HCT116 (cell line): ENCODE measurements around the gene KCNK15. TPM values are rescaled to one million over a fixed set of nuclear protein-coding genes. Genes with fewer than 3 reads are reported as not detected.
A peak's percentile ranks its signal among the peaks of the same experiment; 100 is the strongest.

ENCODE experiments used
- ATAC-seq: fragments of 200-7000 bp; cut with Tn5 transposase; 2 replicates; pipeline ENCODE4 v1.9.1; 2020; ENCODE audit warnings: mild to moderate bottlenecking, moderate library complexity
- BruUV-seq: library from RNA; stranded (reverse); fragments of 400-500 nt; replicated peaks from 2 replicates; lab custom pipeline; 2021; lab: Mats Ljungman, UMichigan
- CTCF ChIA-PET: fragments of 300-600 bp; sonication (Branson Sonifier 250); formaldehyde crosslinking; loops from one replicate; lab custom pipeline; 2021; ENCODE audit warnings: antibody characterized with exemption; lab: Charles Lee
- POLR2A ChIA-PET: fragments of 300-600, 350-600 bp; sonication (Branson Sonifier 250); formaldehyde crosslinking; loops from one replicate; lab custom pipeline; 2021; ENCODE audit warnings: antibody characterized with exemption; lab: Charles Lee
- RAD21 ChIA-PET, 2 experiments: fragments of 300-600 bp; sonication (Branson Sonifier 250); formaldehyde crosslinking; loops; one replicate each; lab custom pipeline; 2023; ENCODE audit warnings: low total read pairs in 2 of 2; ENCODE audit not compliant: uncharacterized antibody in 2 of 2, unreplicated experiment in 2 of 2, low non-redundant PET in 1 of 2; lab: Charles Lee
- DNase-seq: peaks from one replicate; pipeline ENCODE4 v3.0.0-alpha.2; 2010; ENCODE audit warnings: low read depth, low spot score
- H2AFZ ChIP-seq: fragments of 200-600 bp; shearing (Covaris generic), sonication (generic); 2 replicates; pipeline ENCODE4 v1.6.1; 2017; ENCODE audit warnings: low read depth, mixed run types, mixed read lengths, antibody characterized with exemption, low read length; ENCODE audit not compliant: poor library complexity, severe bottlenecking
- H3K27ac ChIP-seq: 2 replicates; pipeline ENCODE4 v1.5.1; 2012; ENCODE audit warnings: low read depth, low read length
- H3K27me3 ChIP-seq: fragments of 200-600 bp; sonication (generic); 2 replicates; pipeline ENCODE4 v1.6.1; 2016; ENCODE audit warnings: mixed run types, low read length, mixed read lengths; ENCODE audit not compliant: insufficient read depth
- H3K36me3 ChIP-seq, 2 experiments: fragments of 200-500 bp in 1 of 2; fragments of 200-600 bp in 1 of 2; sonication (Bioruptor generic) in 1 of 2; sonication (generic) in 1 of 2; 2 replicates each; pipeline versions ENCODE4 v1.5.1 to v1.6.1; 2014 to 2016; ENCODE audit warnings: low read length in 2 of 2, inconsistent platforms in 1 of 2, mixed read lengths in 1 of 2, mixed run types in 1 of 2; ENCODE audit not compliant: insufficient read depth in 2 of 2, control insufficient read depth in 1 of 2
- H3K4me1 ChIP-seq, 2 experiments: fragments of 200-600 bp in 1 of 2; sonication (generic) in 1 of 2; 2 replicates each; pipeline versions ENCODE4 v1.5.1 to v1.6.1; 2012 to 2017; ENCODE audit warnings: low read length in 2 of 2, inconsistent platforms in 1 of 2, mild to moderate bottlenecking in 1 of 2, mixed read lengths in 1 of 2, mixed run types in 1 of 2, moderate library complexity in 1 of 2; ENCODE audit not compliant: insufficient read depth in 2 of 2, control insufficient read depth in 1 of 2
- H3K4me2 ChIP-seq: fragments of 200-600 bp; sonication (generic); 2 replicates; pipeline ENCODE4 v1.6.1; 2017; ENCODE audit warnings: mixed run types, low read length, mixed read lengths
- H3K4me3 ChIP-seq, 2 experiments: fragments of 200-600 bp in 1 of 2; sonication (generic) in 1 of 2; replicated peaks in 1 of 2; 2 replicates each; pipeline ENCODE4 v1.5.1; 2011 to 2016; ENCODE audit warnings: low read length in 2 of 2, control low read depth in 1 of 2, low read depth in 1 of 2, mild to moderate bottlenecking in 1 of 2, mixed read lengths in 1 of 2, mixed run types in 1 of 2
- H3K79me2 ChIP-seq: fragments of 200-600 bp; sonication (generic); 2 replicates; pipeline ENCODE4 v1.6.1; 2017; ENCODE audit warnings: mild to moderate bottlenecking, mixed run types, low read length, moderate library complexity, mixed read lengths; ENCODE audit not compliant: insufficient read depth
- H3K9ac ChIP-seq: fragments of 200-600 bp; sonication (generic); 2 replicates; pipeline ENCODE4 v1.6.1; 2016; ENCODE audit warnings: low read length, mixed read lengths
- H3K9me2 ChIP-seq: fragments of 200-600 bp; sonication (generic), shearing (Covaris generic); 2 replicates; pipeline ENCODE4 v1.6.1; 2017; ENCODE audit warnings: mixed run types, mild to moderate bottlenecking, moderate library complexity; ENCODE audit not compliant: insufficient read depth
- H3K9me3 ChIP-seq, 2 experiments: fragments of 200-500 bp in 1 of 2; fragments of 200-600 bp in 1 of 2; sonication (Bioruptor generic) in 1 of 2; sonication (generic) in 1 of 2; 2 replicates each; pipeline ENCODE4 v1.6.1; 2014 to 2017; ENCODE audit warnings: low read length in 2 of 2, mixed read lengths in 2 of 2, inconsistent platforms in 1 of 2, low read depth in 1 of 2, mild to moderate bottlenecking in 1 of 2, mixed run types in 1 of 2, moderate library complexity in 1 of 2; ENCODE audit not compliant: control insufficient read depth in 1 of 2, insufficient read depth in 1 of 2
- H4K20me1 ChIP-seq: fragments of 200-600 bp; sonication (generic), shearing (Covaris generic); 2 replicates; pipeline ENCODE4 v1.6.1; 2017; ENCODE audit warnings: mixed run types, mild to moderate bottlenecking, moderate library complexity; ENCODE audit not compliant: insufficient read depth
- CEBPB ChIP-seq: IDR thresholded peaks from 2 replicates; pipeline ENCODE4 v1.6.1; 2012; ENCODE audit warnings: low read depth
- CTCF ChIP-seq, 3 experiments: fragments of 200-600 bp in 1 of 3; sonication (generic) in 1 of 3; IDR thresholded peaks in 2 of 3; conservative IDR thresholded peaks in 1 of 3; 2 replicates each; pipeline ENCODE4 v1.5.1; 2012 to 2017; ENCODE audit warnings: low read depth in 2 of 3, low read length in 2 of 3, antibody characterized with exemption in 1 of 3, borderline replicate concordance in 1 of 3, control low read depth in 1 of 3, mild to moderate bottlenecking in 1 of 3, mixed read lengths in 1 of 3, mixed run types in 1 of 3, moderate library complexity in 1 of 3; ENCODE audit not compliant: insufficient read depth in 1 of 3
- ELF1 ChIP-seq: IDR thresholded peaks from 2 replicates; pipeline ENCODE4 v1.6.1; 2012; ENCODE audit warnings: low read depth, borderline replicate concordance
- MAX ChIP-seq: IDR thresholded peaks from 2 replicates; pipeline ENCODE4 v1.6.1; 2012
- POLR2AphosphoS5 ChIP-seq: IDR thresholded peaks from 2 replicates; pipeline ENCODE4 v1.6.1; 2011; ENCODE audit warnings: mild to moderate bottlenecking, low read depth, low read length, moderate library complexity
- RAD21 ChIP-seq: IDR thresholded peaks from 2 replicates; pipeline ENCODE4 v1.6.1; 2012; ENCODE audit warnings: low read depth, mild to moderate bottlenecking
- SIN3A ChIP-seq: IDR thresholded peaks from 2 replicates; pipeline ENCODE4 v1.6.1; 2012; ENCODE audit warnings: low read depth
- YY1 ChIP-seq: IDR thresholded peaks from 2 replicates; pipeline ENCODE4 v1.6.1; 2011; ENCODE audit warnings: low read length, low read depth, moderate library complexity, mild to moderate bottlenecking; ENCODE audit not compliant: insufficient replicate concordance; ENCODE audit errors: extremely low read depth
- intact Hi-C: fragments of 100-400 bp; cut with micrococcal nuclease; formaldehyde crosslinking; loops from 2 replicates; pipeline ENCODE4 v1.10.0; 2022
- total RNA-seq: library from RNA; stranded (reverse); gene quantifications from one replicate; pipeline ENCODE4 v1.2.1, GENCODE V29; 2021; ENCODE audit not compliant: unreplicated experiment

The KCNK15 gene
- total RNA-seq, 1 experiment from 2014 or later, result not detected

GRCh38 chr20:44747166-44748004 lies 1.7 kb downstream of the KCNK15 start:
- no peaks in the 10 kb centered on the region for H3K27me3 ChIP-seq
- H3K36me3 ChIP-seq, result no peaks in the 10 kb centered on the region
- H3K4me2 ChIP-seq, result peak overlapping the region; percentile 50
- peak overlapping the region; percentile 73 for H2AFZ ChIP-seq
- H3K4me1 ChIP-seq, result peaks cover 8 to 12% of the 10 kb centered on the region in 2 experiments; a peak in 3 of 4 replicates
- H3K79me2 ChIP-seq, result no peaks in the 10 kb centered on the region
- RAD21 ChIA-PET, result interaction anchor here (0.6 to 1.9 kb wide), 6 partner anchors 62 to 478 kb away, joined by 3 to 7 read pairs (median 4); no protein-coding TSS in a partner anchor
- intact Hi-C loops, result loop anchor here (1.0 kb wide), 1 partner anchor 120 kb away; no protein-coding TSS in a partner anchor
- no peak overlapping the region for H3K4me3 ChIP-seq
- H4K20me1 ChIP-seq, result no peaks in the 10 kb centered on the region
- CTCF ChIA-PET, result interaction anchor here (0.6 to 2.3 kb wide), 29 partner anchors 9 to 543 kb away, joined by 3 to 20 read pairs (median 4); partner anchors contain the start of genes CCN5, PABPC1L and YWHAB
- no peaks in the 10 kb centered on the region for H3K9me2 ChIP-seq
- DNase-seq (peak; percentile 89), ATAC-seq (peak; percentile 92)
- no peak overlapping the region for H3K27ac ChIP-seq
- H3K9ac ChIP-seq, result no peak overlapping the region
- no peaks in the 10 kb centered on the region for H3K9me3 ChIP-seq
- TF ChIP-seq CEBPB (peak; percentile 75; the same call in 1 of the 2 replicates), RAD21 (peak; percentile 78), MAX (peak; percentile 64), CTCF (IDR thresholded peaks at IDR 0.05 in 2 of 3, conservative IDR thresholded peaks at IDR 0.05 in 1 of 3; ENCODE audit: borderline replicate concordance in 1 of 3, insufficient read depth in 1 of 3, low read depth in 2 of 3, low read length in 2 of 3) (peak; percentile 78 to 88 (median 83)), SIN3A (no peak), ELF1 (no peak), POLR2AphosphoS5 (peak; percentile 38), YY1 (peak; percentile 17)
- POLR2A ChIA-PET, result interaction anchor here (0.9 to 1.8 kb wide), 3 partner anchors 18 to 120 kb away, joined by 3 to 5 read pairs (median 4); no protein-coding TSS in a partner anchor
- BruUV-seq, result no TSS peak
